H1 (cell line): Measurements from ENCODE around the gene MDM4. TPM values are rescaled to one million over a fixed set of nuclear protein-coding genes. Genes with fewer than 3 reads are reported as not detected.

Experiments used
- CBX8 ChIP-seq: fragments of 300-800, 300-1000 bp; sonication (generic); IDR thresholded peaks from 2 replicates; pipeline ENCODE4 v1.7.1; 2016; ENCODE audit warnings: low read depth, low read length, borderline replicate concordance
- CEBPB ChIP-seq: IDR thresholded peaks from 2 replicates; pipeline ENCODE4 v1.6.1; 2012; ENCODE audit warnings: low read depth, low read length
- EP300 ChIP-seq, 2 experiments: IDR thresholded peaks; 1 replicate in 1 of 2; 2 replicates in 1 of 2; pipeline ENCODE4 v1.6.1; 2011 to 2012; ENCODE audit warnings: low read depth in 2 of 2, low read length in 2 of 2, mild to moderate bottlenecking in 2 of 2, borderline replicate concordance in 1 of 2, inconsistent platforms in 1 of 2, moderate library complexity in 1 of 2
- HDAC6 ChIP-seq: IDR thresholded peaks from one replicate; pipeline ENCODE4 v1.7.1; 2012; ENCODE audit warnings: low read depth, mild to moderate bottlenecking, inconsistent platforms, low read length, moderate library complexity
- KDM1A ChIP-seq: fragments of 200-600, 300-600 bp; sonication (generic); IDR thresholded peaks from 2 replicates; pipeline ENCODE4 v1.7.1; 2016; ENCODE audit warnings: mild to moderate bottlenecking, low read length, borderline replicate concordance
- RAD21 ChIP-seq, 2 experiments: IDR thresholded peaks in 1 of 2; conservative IDR thresholded peaks in 1 of 2; 2 replicates each; pipeline ENCODE4 v1.6.1; 2011; ENCODE audit warnings: low read depth in 2 of 2, low read length in 2 of 2, improper control_type of control experiment in 1 of 2, inconsistent platforms in 1 of 2, mild to moderate bottlenecking in 1 of 2, moderate library complexity in 1 of 2
- SP2 ChIP-seq: IDR thresholded peaks from 2 replicates; pipeline ENCODE4 v1.6.1; 2012; ENCODE audit warnings: mild to moderate bottlenecking, low read length, inconsistent platforms
- TCF12 ChIP-seq: IDR thresholded peaks from 2 replicates; pipeline ENCODE4 v1.6.1; 2011; ENCODE audit warnings: low read depth, mild to moderate bottlenecking, low read length
- polyA plus RNA-seq, 7 experiments: library from polyadenylated mRNA; depleted of rRNA in 3 of 7; stranded (reverse) in 5 of 7; unstranded in 2 of 7; fragments of >200 nt in 5 of 7; fragments of 200-250 nt in 2 of 7; gene quantifications; 1 replicate in 5 of 7; 2 replicates in 1 of 7; 4 replicates in 1 of 7; pipeline versions ENCODE4 v1.2.1 to v1.2.3, GENCODE V29; 2011 to 2013; ENCODE audit warnings: missing spikeins in 2 of 7, mixed read lengths in 2 of 7
- total RNA-seq: library from RNA; stranded (reverse); fragmentation: NEBNext Ultra II Directional; extraction: Animal tissue kit (Norgen Biotek cat#: 25700); gene quantifications from 2 replicates; pipeline ENCODE4 v1.2.1, GENCODE V29; 2021
- TF ChIP-seq, protein P1 (sequence below): fragments of 300-600 bp; sonication (generic); IDR thresholded peaks from 2 replicates; pipeline ENCODE4 v1.7.1; 2012; ENCODE audit warnings: low read length, moderate library complexity, mild to moderate bottlenecking, inconsistent platforms; ENCODE audit not compliant: insufficient replicate concordance

Gene MDM4
- total and polyA plus RNA-seq, 2 of the 8 experiments (the other 6 are each of a cell fraction or from before 2014, with no cell fraction given), result 10.8 to 84.9 TPM

- TF ChIP-seq, protein P1, sequence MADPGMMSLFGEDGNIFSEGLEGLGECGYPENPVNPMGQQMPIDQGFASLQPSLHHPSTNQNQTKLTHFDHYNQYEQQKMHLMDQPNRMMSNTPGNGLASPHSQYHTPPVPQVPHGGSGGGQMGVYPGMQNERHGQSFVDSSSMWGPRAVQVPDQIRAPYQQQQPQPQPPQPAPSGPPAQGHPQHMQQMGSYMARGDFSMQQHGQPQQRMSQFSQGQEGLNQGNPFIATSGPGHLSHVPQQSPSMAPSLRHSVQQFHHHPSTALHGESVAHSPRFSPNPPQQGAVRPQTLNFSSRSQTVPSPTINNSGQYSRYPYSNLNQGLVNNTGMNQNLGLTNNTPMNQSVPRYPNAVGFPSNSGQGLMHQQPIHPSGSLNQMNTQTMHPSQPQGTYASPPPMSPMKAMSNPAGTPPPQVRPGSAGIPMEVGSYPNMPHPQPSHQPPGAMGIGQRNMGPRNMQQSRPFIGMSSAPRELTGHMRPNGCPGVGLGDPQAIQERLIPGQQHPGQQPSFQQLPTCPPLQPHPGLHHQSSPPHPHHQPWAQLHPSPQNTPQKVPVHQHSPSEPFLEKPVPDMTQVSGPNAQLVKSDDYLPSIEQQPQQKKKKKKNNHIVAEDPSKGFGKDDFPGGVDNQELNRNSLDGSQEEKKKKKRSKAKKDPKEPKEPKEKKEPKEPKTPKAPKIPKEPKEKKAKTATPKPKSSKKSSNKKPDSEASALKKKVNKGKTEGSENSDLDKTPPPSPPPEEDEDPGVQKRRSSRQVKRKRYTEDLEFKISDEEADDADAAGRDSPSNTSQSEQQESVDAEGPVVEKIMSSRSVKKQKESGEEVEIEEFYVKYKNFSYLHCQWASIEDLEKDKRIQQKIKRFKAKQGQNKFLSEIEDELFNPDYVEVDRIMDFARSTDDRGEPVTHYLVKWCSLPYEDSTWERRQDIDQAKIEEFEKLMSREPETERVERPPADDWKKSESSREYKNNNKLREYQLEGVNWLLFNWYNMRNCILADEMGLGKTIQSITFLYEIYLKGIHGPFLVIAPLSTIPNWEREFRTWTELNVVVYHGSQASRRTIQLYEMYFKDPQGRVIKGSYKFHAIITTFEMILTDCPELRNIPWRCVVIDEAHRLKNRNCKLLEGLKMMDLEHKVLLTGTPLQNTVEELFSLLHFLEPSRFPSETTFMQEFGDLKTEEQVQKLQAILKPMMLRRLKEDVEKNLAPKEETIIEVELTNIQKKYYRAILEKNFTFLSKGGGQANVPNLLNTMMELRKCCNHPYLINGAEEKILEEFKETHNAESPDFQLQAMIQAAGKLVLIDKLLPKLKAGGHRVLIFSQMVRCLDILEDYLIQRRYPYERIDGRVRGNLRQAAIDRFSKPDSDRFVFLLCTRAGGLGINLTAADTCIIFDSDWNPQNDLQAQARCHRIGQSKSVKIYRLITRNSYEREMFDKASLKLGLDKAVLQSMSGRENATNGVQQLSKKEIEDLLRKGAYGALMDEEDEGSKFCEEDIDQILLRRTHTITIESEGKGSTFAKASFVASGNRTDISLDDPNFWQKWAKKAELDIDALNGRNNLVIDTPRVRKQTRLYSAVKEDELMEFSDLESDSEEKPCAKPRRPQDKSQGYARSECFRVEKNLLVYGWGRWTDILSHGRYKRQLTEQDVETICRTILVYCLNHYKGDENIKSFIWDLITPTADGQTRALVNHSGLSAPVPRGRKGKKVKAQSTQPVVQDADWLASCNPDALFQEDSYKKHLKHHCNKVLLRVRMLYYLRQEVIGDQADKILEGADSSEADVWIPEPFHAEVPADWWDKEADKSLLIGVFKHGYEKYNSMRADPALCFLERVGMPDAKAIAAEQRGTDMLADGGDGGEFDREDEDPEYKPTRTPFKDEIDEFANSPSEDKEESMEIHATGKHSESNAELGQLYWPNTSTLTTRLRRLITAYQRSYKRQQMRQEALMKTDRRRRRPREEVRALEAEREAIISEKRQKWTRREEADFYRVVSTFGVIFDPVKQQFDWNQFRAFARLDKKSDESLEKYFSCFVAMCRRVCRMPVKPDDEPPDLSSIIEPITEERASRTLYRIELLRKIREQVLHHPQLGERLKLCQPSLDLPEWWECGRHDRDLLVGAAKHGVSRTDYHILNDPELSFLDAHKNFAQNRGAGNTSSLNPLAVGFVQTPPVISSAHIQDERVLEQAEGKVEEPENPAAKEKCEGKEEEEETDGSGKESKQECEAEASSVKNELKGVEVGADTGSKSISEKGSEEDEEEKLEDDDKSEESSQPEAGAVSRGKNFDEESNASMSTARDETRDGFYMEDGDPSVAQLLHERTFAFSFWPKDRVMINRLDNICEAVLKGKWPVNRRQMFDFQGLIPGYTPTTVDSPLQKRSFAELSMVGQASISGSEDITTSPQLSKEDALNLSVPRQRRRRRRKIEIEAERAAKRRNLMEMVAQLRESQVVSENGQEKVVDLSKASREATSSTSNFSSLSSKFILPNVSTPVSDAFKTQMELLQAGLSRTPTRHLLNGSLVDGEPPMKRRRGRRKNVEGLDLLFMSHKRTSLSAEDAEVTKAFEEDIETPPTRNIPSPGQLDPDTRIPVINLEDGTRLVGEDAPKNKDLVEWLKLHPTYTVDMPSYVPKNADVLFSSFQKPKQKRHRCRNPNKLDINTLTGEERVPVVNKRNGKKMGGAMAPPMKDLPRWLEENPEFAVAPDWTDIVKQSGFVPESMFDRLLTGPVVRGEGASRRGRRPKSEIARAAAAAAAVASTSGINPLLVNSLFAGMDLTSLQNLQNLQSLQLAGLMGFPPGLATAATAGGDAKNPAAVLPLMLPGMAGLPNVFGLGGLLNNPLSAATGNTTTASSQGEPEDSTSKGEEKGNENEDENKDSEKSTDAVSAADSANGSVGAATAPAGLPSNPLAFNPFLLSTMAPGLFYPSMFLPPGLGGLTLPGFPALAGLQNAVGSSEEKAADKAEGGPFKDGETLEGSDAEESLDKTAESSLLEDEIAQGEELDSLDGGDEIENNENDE, result no peak
- TF ChIP-seq RAD21 (IDR thresholded peaks at IDR 0.05 in 1 of 2, conservative IDR thresholded peaks at IDR 0.05 in 1 of 2; ENCODE audit: low read depth in 2 of 2, low read length in 2 of 2), result no peak
- no peak for TF ChIP-seq KDM1A
- no peak for TF ChIP-seq HDAC6
- no peak for TF ChIP-seq CBX8
- no peak for TF ChIP-seq EP300 (IDR thresholded peaks at IDR 0.05; ENCODE audit: borderline replicate concordance in 1 of 2, low read depth in 2 of 2, low read length in 2 of 2)
- TF ChIP-seq CEBPB, result no peak
- no peak for TF ChIP-seq TCF12
- TF ChIP-seq SP2, result no peak
Observed at GRCh38 chr1:204514828-204515227, 1.4 kb upstream of the MDM4 start (continued).
